Heart right ventricle (tissue), 16 donors: Measurements from ENCODE around the gene CIPC. TPM values are rescaled to one million over a fixed set of nuclear protein-coding genes. Genes with fewer than 3 reads are reported as not detected.

ENCODE experiments used
- ATAC-seq, 8 donors: fragments of 200-7000 bp; cut with Tn5 transposase; one replicate each; pipeline ENCODE4 v1.9.1; 2020; ENCODE audit warnings: mild to moderate bottlenecking in 8 of 8, moderate library complexity in 8 of 8, moderate number of reproducible peaks in 1 of 8
- DNase-seq, 2 donors: peaks; one replicate each; pipeline ENCODE4 v3.0.0-alpha.2; 2020
- H3K27ac ChIP-seq, 10 donors: fragments of 200-600 bp; sonication (generic) in 2 of 10; one replicate each; pipeline versions ENCODE4 v1.5.0 to v1.8.0; 2020 to 2022; ENCODE audit warnings: mild to moderate bottlenecking in 3 of 10
- H3K27me3 ChIP-seq, 7 donors: fragments of 200-600 bp; one replicate each; pipeline ENCODE4 v1.8.0; 2021 to 2022; ENCODE audit warnings: mild to moderate bottlenecking in 2 of 7
- H3K36me3 ChIP-seq, 9 donors: fragments of 200-600 bp; sonication (generic) in 1 of 9; one replicate each; pipeline versions ENCODE4 v1.5.0 to v1.8.0; 2020 to 2022; ENCODE audit warnings: mild to moderate bottlenecking in 2 of 9
- H3K4me1 ChIP-seq, 9 donors: fragments of 200-600 bp; sonication (generic) in 1 of 9; one replicate each; pipeline versions ENCODE4 v1.5.0 to v1.8.0; 2020 to 2022; ENCODE audit warnings: mild to moderate bottlenecking in 4 of 9
- H3K4me3 ChIP-seq, 10 donors: fragments of 200-600 bp; sonication (generic) in 2 of 10; one replicate each; pipeline versions ENCODE4 v1.5.0 to v1.8.0; 2020 to 2022; ENCODE audit warnings: mild to moderate bottlenecking in 7 of 10, moderate library complexity in 2 of 10
- H3K9me3 ChIP-seq, 11 donors: fragments of 200-600 bp in 10 of 11; sonication (generic) in 2 of 11; one replicate each; pipeline versions ENCODE4 v1.5.0 to v1.8.0; 2013 to 2022; ENCODE audit warnings: mild to moderate bottlenecking in 2 of 11, control low read depth in 1 of 11, moderate library complexity in 1 of 11
- CTCF ChIP-seq, 9 donors: fragments of 200-600 bp; sonication (generic) in 2 of 9; IDR thresholded peaks; one replicate each; pipeline versions ENCODE4 v1.5.0 to v1.8.0; 2021 to 2022; ENCODE audit warnings: antibody characterized with exemption in 9 of 9, mild to moderate bottlenecking in 5 of 9, moderate library complexity in 1 of 9
- WGBS, 2 donors: extraction: QIAGEN DNeasy Blood & Tissue Kit; methylation state at CpG; one replicate each; pipeline ENCODE4 v1.1.7; 2013; ENCODE audit warnings: inconsistent platforms in 1 of 2; 5-methylcytosine and 5-hydroxymethylcytosine counted together
- intact Hi-C, 10 donors: fragments of 100-400 bp; cut with DNase I; formaldehyde crosslinking; loops; one replicate each; pipeline versions ENCODE4 v1.11.1 to v1.14.2; 2022
- polyA plus RNA-seq, 2 donors: library from polyadenylated mRNA; stranded (reverse); fragments of 200-250 nt; gene quantifications; one replicate each; pipeline ENCODE4 v1.2.3, GENCODE V29; 2013
- total RNA-seq, 10 donors: library from RNA; stranded (reverse); fragmentation: NEBNext Ultra II Directional in 3 of 10; extraction: Animal tissue kit (Norgen Biotek cat#: 25700) in 3 of 10; gene quantifications; one replicate each; pipeline versions ENCODE4 v1.2.1 to v1.2.4, GENCODE V29; 2021 to 2023
- donor health status: Arrhythmogenic right ventricular cardiomyopathy.
- donor health status: ischemic (EF 13 %, LVEDD 7.1; RV severe dilation, severe dysfunction).
- donor health status: healthy with polysubstance abuse.
- donor health status: DM: no; HTN: yes; CAD: no.
- donor health status: DM: no; HTN: no; CAD: no.
- donor health status: ischemic (EF 25% LVEDD 6.9; RV normal size, moderate dysfunction).
- donor health status: ischemic (EF 25% LVEDD 5.7; RV mildly dilated, moderate dysfunction).
- donor health status: healthy.
- donor health status: DM: yes; HTN: yes; CAD: no.
- donor health status: Ischemic cardiomyopathy.
- donor health status: ischemic (EF 35%, LVEDD 5.7; RV mildly dilated, moderate dysfunction).
- donor health status: nonischemic (EF 11% LVEDD 7.7; RV severe dilation, severe dysfunction).
- donor health status: DM: yes; HTN: yes; CAD: no.
- donor health status: PGD.
- donor health status: ischemic (EF 29% LVEDD 5.4; RV normal size, mild dysfunction).
- donor health status: nonischemic (EF 23%, LVEDD 6.1; RV moderate dilation, normal function).

CIPC gene
- total and polyA plus RNA-seq, 12 donors: 9.4 to 93.8 (median 62.5) TPM

DNA sequence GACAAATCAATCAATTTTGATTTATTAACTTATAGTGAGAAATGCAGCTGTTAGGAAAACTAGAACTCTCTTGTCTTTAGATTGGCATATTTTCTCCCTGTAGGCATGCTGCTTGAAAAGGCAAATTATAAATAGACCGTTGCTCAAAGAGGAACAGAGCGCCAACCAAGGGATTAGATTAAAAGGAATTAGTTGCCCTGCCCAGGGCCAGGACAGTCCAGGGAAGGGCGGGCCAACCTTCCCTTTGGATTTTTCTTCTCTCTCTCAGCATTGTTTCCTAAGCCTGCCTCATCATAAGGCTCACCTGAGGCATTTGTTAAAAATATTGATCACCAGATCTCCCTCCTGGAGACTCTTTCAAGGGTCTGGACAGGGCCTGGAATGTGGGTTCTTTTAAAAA is 8.6 kb downstream of the CIPC start:
- Histone ChIP-seq H3K9me3 (no peaks in the 10 kb centered on the region), H3K4me1 (peaks cover 8 to 96% (median 68%) of the 10 kb centered on the region in 9 donors), H3K27ac (peak overlapping the region in 9 of 10 donors; percentile 36 to 99 (median 77)), H3K36me3 (peaks cover 0 to 64% (median 18%) of the 10 kb centered on the region in 9 donors), H3K4me3 (no peak overlapping the region), H3K27me3 (no peaks in the 10 kb centered on the region)
- DNase-seq (no peak), ATAC-seq (peak; percentile 59 to 88 (median 80))
- TF ChIP-seq CTCF (IDR thresholded peaks at IDR 0.05): no peak
- 37 to 62% methylated on average over 3 of the region's 3 CpGs for WGBS, 2 donors
- intact Hi-C loops: loop anchor here in 1 of 10 donors (10.0 kb wide), 1 partner anchor 208 kb away; no protein-coding TSS in a partner anchor

GRCh38 chr14:77107228-77107627 is 9.2 kb downstream of the CIPC start:
- intact Hi-C loops: loop anchor here in 1 of 10 donors (10.0 kb wide), 1 partner anchor 208 kb away; no protein-coding TSS in a partner anchor
- DNase-seq (no peak), ATAC-seq (no peak)
- Histone ChIP-seq H3K9me3 (no peaks in the 10 kb centered on the region), H3K36me3 (peaks cover 0 to 70% (median 18%) of the 10 kb centered on the region in 9 donors), H3K27ac (peak overlapping the region in 9 of 10 donors; percentile 32 to 99 (median 77)), H3K4me3 (no peak overlapping the region), H3K4me1 (peaks cover 9 to 96% (median 64%) of the 10 kb centered on the region in 9 donors), H3K27me3 (no peaks in the 10 kb centered on the region)
- 66 to 78% methylated on average over 2 of the region's 2 CpGs for WGBS, 2 donors
- no peak for TF ChIP-seq CTCF (IDR thresholded peaks at IDR 0.05)

GRCh38 chr14:77108753-77109152 is 10.7 kb downstream of the CIPC start:
- H3K27me3 ChIP-seq: no peaks in the 10 kb centered on the region
- no peaks in the 10 kb centered on the region for H3K9me3 ChIP-seq
- intact Hi-C loops: loop anchor here in 1 of 10 donors (10.0 kb wide), 1 partner anchor 206 kb away; no protein-coding TSS in a partner anchor
- H3K4me1 ChIP-seq: peaks cover 9 to 85% (median 51%) of the 10 kb centered on the region in 9 donors
- ATAC-seq (no peak), DNase-seq (no peak)
- H3K4me3 ChIP-seq: no peak overlapping the region
- peak overlapping the region in 1 of 10 donors; percentile 12 for H3K27ac ChIP-seq
- WGBS, 2 donors: 72 to 75% methylated on average over 2 of the region's 2 CpGs
- peaks cover 0 to 85% (median 24%) of the 10 kb centered on the region in 9 donors for H3K36me3 ChIP-seq
- TF ChIP-seq CTCF (IDR thresholded peaks at IDR 0.05): no peak

DNA sequence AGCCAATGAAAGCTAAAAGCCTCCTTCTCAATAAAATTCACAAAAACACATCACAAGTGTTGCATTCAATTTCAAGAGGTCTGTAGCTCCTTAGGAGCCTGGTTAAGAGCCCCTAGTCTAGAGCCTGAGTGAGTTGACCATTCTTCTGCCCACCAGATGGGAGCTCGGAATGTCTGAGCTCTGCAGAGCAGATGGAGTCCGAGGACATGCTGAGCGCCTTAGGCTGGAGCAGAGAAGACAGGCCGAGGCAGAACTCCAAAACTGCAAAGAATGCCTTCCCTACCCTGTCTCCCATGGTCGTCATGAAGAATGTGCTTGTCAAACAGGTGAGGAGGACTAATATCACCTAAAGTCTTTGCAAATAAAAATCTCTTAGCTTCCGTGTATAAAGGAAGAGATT is 11.6 kb downstream of the CIPC start:
- intact Hi-C loops: loop anchor here in 1 of 10 donors (10.0 kb wide), 1 partner anchor 205 kb away; no protein-coding TSS in a partner anchor
- DNase-seq: no peak
- Histone ChIP-seq H3K27ac (peak overlapping the region in 2 of 10 donors; percentile 22 to 70), H3K27me3 (no peaks in the 10 kb centered on the region), H3K9me3 (no peaks in the 10 kb centered on the region), H3K4me3 (no peak overlapping the region), H3K4me1 (peaks cover 9 to 85% (median 42%) of the 10 kb centered on the region in 9 donors), H3K36me3 (peaks cover 0 to 91% (median 33%) of the 10 kb centered on the region in 9 donors)
- 78 to 79% methylated on average over 6 of the region's 6 CpGs for WGBS, 2 donors
- TF ChIP-seq CTCF (IDR thresholded peaks at IDR 0.05): no peak
- ATAC-seq: no peak
